GM12878 (cell line): ENCODE measurements around the gene TRAF3IP1.

Source experiments
- CHD1 ChIP-seq: IDR thresholded peaks from 2 replicates; pipeline ENCODE4 v1.6.1; 2012; ENCODE audit warnings: low read depth, low read length, improper control_type of control experiment
- KAT2A ChIP-seq: conservative IDR thresholded peaks from 2 replicates; pipeline ENCODE4 v1.6.1; 2011; ENCODE audit warnings: low read depth, low read length; ENCODE audit not compliant: control insufficient read depth
- NBN ChIP-seq: fragments of 450-650 bp; IDR thresholded peaks from 2 replicates; pipeline ENCODE4 v1.6.1; 2016
- RB1 ChIP-seq: fragments of 450-650 bp; formaldehyde crosslinking; IDR thresholded peaks from 2 replicates; pipeline ENCODE4 v1.6.1; 2017; ENCODE audit warnings: mild to moderate bottlenecking, borderline replicate concordance
- SIN3A ChIP-seq: IDR thresholded peaks from 2 replicates; pipeline ENCODE4 v1.6.1; 2012; ENCODE audit warnings: low read depth, low read length, improper control_type of control experiment
- ZBED1 ChIP-seq: IDR thresholded peaks from 2 replicates; pipeline ENCODE4 v1.6.1; 2016; ENCODE audit warnings: borderline replicate concordance
- ZNF384 ChIP-seq: IDR thresholded peaks from 2 replicates; pipeline ENCODE4 v1.6.1; 2012; ENCODE audit warnings: low read depth, mild to moderate bottlenecking, low read length, improper control_type of control experiment, borderline replicate concordance
- TF ChIP-seq, protein P1 (sequence below), 3 experiments: IDR thresholded peaks in 2 of 3; conservative IDR thresholded peaks in 1 of 3; 2 replicates each; pipeline ENCODE4 v1.5.1; 2011; ENCODE audit warnings: low read depth in 3 of 3, low read length in 3 of 3, mild to moderate bottlenecking in 3 of 3, control low read depth in 2 of 3, moderate library complexity in 2 of 3, inconsistent platforms in 1 of 3, mixed read lengths in 1 of 3; ENCODE audit not compliant: control insufficient read depth in 2 of 3, insufficient read depth in 1 of 3; ENCODE audit errors: extremely low read depth in 1 of 3
- TF ChIP-seq, protein P2 (sequence below): IDR thresholded peaks from 2 replicates; pipeline ENCODE4 v1.6.1; 2011; ENCODE audit warnings: low read depth, mild to moderate bottlenecking, low read length, moderate library complexity, borderline replicate concordance; ENCODE audit errors: extremely low read depth

- TF ChIP-seq, protein P1, sequence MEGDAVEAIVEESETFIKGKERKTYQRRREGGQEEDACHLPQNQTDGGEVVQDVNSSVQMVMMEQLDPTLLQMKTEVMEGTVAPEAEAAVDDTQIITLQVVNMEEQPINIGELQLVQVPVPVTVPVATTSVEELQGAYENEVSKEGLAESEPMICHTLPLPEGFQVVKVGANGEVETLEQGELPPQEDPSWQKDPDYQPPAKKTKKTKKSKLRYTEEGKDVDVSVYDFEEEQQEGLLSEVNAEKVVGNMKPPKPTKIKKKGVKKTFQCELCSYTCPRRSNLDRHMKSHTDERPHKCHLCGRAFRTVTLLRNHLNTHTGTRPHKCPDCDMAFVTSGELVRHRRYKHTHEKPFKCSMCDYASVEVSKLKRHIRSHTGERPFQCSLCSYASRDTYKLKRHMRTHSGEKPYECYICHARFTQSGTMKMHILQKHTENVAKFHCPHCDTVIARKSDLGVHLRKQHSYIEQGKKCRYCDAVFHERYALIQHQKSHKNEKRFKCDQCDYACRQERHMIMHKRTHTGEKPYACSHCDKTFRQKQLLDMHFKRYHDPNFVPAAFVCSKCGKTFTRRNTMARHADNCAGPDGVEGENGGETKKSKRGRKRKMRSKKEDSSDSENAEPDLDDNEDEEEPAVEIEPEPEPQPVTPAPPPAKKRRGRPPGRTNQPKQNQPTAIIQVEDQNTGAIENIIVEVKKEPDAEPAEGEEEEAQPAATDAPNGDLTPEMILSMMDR (IDR thresholded peaks at IDR 0.05 in 2 of 3, conservative IDR thresholded peaks at IDR 0.05 in 1 of 3; ENCODE audit: control insufficient read depth in 2 of 3, extremely low read depth in 1 of 3, insufficient read depth in 1 of 3, low read depth in 3 of 3, low read length in 3 of 3) = no peak
- no peak for TF ChIP-seq RB1
- no peak for TF ChIP-seq KAT2A
- no peak for TF ChIP-seq ZBED1
- TF ChIP-seq SIN3A = no peak
- TF ChIP-seq, protein P2, sequence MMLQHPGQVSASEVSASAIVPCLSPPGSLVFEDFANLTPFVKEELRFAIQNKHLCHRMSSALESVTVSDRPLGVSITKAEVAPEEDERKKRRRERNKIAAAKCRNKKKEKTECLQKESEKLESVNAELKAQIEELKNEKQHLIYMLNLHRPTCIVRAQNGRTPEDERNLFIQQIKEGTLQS = no peak
- TF ChIP-seq CHD1 = no peak
- TF ChIP-seq NBN = no peak
- no peak for TF ChIP-seq ZNF384
Observed at GRCh38 chr2:238433941-238434845, 113.9 kb downstream of the TRAF3IP1 start.
